ENCODE measurements around the gene USP24. TPM values are rescaled to one million over a fixed set of nuclear protein-coding genes. Genes with fewer than 3 reads are reported as not detected.

USP24 gene
- total RNA-seq, 4 donors from 2014 or later: 14.9 to 66.1 (median 44.1) TPM

DNA sequence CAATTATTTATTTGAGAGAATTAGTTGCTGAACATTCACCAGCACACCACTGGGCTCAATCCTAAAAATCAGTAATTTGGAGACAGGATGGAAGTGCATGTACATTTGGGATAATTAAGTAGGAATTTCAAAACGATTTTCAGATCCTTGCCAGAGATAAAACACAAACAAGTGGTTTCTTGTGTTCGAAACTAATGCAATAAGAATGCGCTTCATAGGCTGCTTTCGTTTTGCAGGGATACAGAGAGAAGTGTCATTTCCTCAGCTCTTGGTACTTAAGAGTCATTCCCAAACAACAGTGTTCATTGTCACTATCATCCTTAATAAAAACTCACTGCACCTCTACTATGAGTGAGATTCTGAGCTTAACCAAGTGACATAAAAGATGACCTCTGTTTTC is 20.6 kb upstream of the USP24 start:
- intact Hi-C loops (cut with DNase I; ENCODE audit: low total_unique reads): no loop called here
- no peaks in the 10 kb centered on the region for H3K36me3 ChIP-seq

DNA sequence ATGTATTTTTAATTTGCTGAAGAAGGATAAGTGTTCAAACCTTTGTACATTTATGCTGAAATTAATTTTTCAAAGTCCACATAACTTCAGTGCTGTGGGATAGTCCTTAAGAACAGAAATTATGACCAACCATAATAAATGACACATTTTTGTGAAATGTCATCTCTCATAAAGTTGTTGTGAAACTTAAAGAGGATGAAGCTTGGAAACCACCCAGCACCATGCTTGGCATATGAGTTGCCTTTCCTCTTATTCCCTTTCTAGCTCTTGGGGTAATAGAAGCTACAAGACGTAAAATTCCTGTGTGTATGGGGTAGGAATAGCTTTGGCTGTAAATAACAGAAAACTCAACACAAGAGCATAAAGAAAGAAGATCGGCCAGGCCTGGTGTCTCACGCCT is 18.9 kb upstream of the USP24 start:
- TF ChIP-seq POLR2A (IDR thresholded peaks at IDR 0.05): no peak
- TF ChIP-seq, protein P1, sequence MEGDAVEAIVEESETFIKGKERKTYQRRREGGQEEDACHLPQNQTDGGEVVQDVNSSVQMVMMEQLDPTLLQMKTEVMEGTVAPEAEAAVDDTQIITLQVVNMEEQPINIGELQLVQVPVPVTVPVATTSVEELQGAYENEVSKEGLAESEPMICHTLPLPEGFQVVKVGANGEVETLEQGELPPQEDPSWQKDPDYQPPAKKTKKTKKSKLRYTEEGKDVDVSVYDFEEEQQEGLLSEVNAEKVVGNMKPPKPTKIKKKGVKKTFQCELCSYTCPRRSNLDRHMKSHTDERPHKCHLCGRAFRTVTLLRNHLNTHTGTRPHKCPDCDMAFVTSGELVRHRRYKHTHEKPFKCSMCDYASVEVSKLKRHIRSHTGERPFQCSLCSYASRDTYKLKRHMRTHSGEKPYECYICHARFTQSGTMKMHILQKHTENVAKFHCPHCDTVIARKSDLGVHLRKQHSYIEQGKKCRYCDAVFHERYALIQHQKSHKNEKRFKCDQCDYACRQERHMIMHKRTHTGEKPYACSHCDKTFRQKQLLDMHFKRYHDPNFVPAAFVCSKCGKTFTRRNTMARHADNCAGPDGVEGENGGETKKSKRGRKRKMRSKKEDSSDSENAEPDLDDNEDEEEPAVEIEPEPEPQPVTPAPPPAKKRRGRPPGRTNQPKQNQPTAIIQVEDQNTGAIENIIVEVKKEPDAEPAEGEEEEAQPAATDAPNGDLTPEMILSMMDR (IDR thresholded peaks at IDR 0.05): no peak
- no peaks in the 10 kb centered on the region for H3K9me3 ChIP-seq
- no peaks in the 10 kb centered on the region for H3K36me3 ChIP-seq
- no peaks in the 10 kb centered on the region for H3K4me1 ChIP-seq
- no peaks in the 10 kb centered on the region for H3K27me3 ChIP-seq
- H3K27ac ChIP-seq: no peak overlapping the region
- no peak overlapping the region for H3K4me3 ChIP-seq
- DNase-seq: no peak
- intact Hi-C loops (cut with DNase I; ENCODE audit: low total_unique reads): no loop called here

More for the DNA sequence above, 20.6 kb upstream of the USP24 start:
- H3K4me1 ChIP-seq: no peaks in the 10 kb centered on the region
- H3K9me3 ChIP-seq: no peaks in the 10 kb centered on the region
- no peak overlapping the region for H3K27ac ChIP-seq
- TF ChIP-seq, protein P1 (IDR thresholded peaks at IDR 0.05): no peak
- no peak for TF ChIP-seq POLR2A (IDR thresholded peaks at IDR 0.05)
- no peak for DNase-seq
- H3K27me3 ChIP-seq: no peaks in the 10 kb centered on the region
- H3K4me3 ChIP-seq: no peak overlapping the region

DNA sequence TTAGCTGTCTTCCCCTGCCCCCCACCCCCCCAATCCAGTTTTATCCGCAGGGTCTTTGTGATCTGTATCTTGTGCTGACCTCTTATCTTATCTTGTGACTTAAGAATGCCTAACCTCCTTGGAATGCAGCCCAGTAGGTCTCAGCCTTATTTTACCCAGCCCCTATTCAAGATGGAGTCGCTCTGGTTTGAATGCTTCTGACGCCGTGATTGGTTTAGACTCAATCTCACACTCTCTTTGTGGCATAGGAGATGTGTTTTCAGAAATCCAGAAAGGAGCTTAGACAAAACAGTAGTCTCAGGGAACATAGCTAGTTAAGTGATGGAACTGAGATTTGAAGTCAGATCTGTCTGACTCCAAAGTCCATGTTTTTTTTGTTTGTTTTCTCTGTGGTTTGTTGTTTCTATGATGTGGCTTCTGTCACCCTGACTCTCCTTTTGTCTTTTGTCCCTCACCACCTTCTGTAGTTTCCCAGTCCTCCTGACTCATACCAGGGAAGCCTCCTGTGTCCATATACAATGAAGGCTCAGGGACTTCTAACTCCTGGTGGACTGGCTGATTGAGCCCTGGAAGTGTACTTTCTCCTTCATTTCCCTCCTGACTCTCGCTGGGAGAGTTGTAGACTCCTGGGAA is 18.1 kb upstream of the USP24 start:
- no peak for DNase-seq
- Histone ChIP-seq H3K27me3 (no peaks in the 10 kb centered on the region), H3K36me3 (no peaks in the 10 kb centered on the region), H3K4me3 (no peak overlapping the region), H3K4me1 (no peaks in the 10 kb centered on the region), H3K9me3 (no peaks in the 10 kb centered on the region), H3K27ac (no peak overlapping the region)
- TF ChIP-seq, protein P1 (IDR thresholded peaks at IDR 0.05): no peak
- TF ChIP-seq POLR2A (IDR thresholded peaks at IDR 0.05): no peak
- intact Hi-C loops (cut with DNase I; ENCODE audit: low total_unique reads): no loop called here

DNA sequence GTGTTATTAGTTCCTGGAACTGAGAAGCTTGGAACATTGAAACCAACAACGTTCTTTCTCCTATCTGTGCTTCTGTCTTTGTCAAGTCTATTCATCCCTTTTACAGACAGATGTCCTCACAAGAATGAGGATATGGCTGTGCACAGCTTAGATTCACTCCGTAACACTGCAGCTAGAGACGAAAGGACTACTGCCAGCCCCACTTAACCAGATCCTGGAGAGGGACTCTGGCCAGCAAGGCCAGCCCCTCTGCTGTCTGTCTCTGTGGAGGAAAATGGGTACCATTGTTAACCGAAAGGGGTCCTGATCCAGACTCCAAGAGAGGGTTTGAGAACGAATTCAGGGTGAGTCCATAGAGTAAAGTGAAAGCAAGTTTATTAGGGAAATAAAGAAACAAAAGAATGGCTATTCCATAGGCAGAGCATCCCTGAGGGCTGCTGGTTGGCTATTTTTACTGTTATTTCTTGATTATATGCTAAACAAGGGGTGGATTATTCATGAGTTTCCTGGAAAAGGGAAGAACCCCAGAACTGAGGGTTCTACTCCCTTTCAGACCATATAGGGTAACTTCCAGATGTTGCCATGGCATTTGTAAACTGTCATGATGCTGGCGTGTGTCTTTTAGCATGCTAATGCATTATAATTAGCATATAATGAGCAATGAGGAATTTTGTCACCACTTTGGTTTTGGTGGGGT is 17.4 kb upstream of the USP24 start:
- no peak for DNase-seq
- H3K4me3 ChIP-seq: no peak overlapping the region
- H3K27me3 ChIP-seq: no peaks in the 10 kb centered on the region
- H3K27ac ChIP-seq: no peak overlapping the region
- no peaks in the 10 kb centered on the region for H3K4me1 ChIP-seq
- no peaks in the 10 kb centered on the region for H3K36me3 ChIP-seq
- intact Hi-C loops (cut with DNase I; ENCODE audit: low total_unique reads): no loop called here
- no peaks in the 10 kb centered on the region for H3K9me3 ChIP-seq
- no peak for TF ChIP-seq POLR2A (IDR thresholded peaks at IDR 0.05)
- TF ChIP-seq, protein P1 (IDR thresholded peaks at IDR 0.05): no peak

DNA sequence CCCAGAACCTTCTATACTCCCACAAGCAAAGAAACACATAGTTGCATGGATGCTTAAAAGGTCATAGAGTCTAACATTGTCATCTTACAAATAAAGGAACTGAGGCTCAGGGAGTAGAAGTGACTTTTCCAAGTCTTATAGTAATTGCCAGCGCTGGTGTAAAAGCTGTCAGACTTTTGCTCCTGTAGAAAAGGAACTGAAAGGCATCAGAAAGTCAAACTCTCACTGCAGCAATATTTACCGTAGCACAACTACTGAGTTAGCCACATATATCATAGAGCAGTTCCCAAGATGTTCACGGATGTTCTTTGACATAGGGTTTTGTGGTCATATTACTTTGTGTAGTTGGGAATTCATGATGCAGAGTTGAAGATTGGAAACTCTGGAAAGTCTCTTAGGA is 16.6 kb upstream of the USP24 start:
- Histone ChIP-seq H3K9me3 (no peaks in the 10 kb centered on the region), H3K27ac (no peak overlapping the region), H3K4me3 (no peak overlapping the region), H3K4me1 (no peaks in the 10 kb centered on the region), H3K36me3 (no peaks in the 10 kb centered on the region), H3K27me3 (no peaks in the 10 kb centered on the region)
- intact Hi-C loops (cut with DNase I; ENCODE audit: low total_unique reads): no loop called here
- no peak for DNase-seq
- TF ChIP-seq, protein P1 (IDR thresholded peaks at IDR 0.05): no peak
- no peak for TF ChIP-seq POLR2A (IDR thresholded peaks at IDR 0.05)

Measured in uterus (tissue), 4 donors.